Breast epithelium (tissue), 4 donors: ENCODE data around the gene TMEM178A. TPM values are rescaled to one million over a fixed set of nuclear protein-coding genes. Genes with fewer than 3 reads are reported as not detected.

Experiments used
- DNase-seq, 2 donors: peaks; one replicate each; pipeline ENCODE4 v3.0.0-alpha.2; 2019; ENCODE audit warnings: low spot score in 2 of 2
- H3K27ac ChIP-seq, 2 donors: fragments of 200-600 bp; sonication (generic) in 1 of 2; one replicate each; pipeline ENCODE4 v1.5.1; 2016 to 2019; ENCODE audit warnings: mild to moderate bottlenecking in 1 of 2
- H3K27me3 ChIP-seq, 2 donors: fragments of 200-600 bp; sonication (generic) in 1 of 2; one replicate each; pipeline versions ENCODE4 v1.5.1 to v1.6.0; 2017 to 2019; ENCODE audit warnings: control low read depth in 1 of 2, mild to moderate bottlenecking in 1 of 2
- H3K36me3 ChIP-seq: fragments of 200-600 bp; one replicate; pipeline ENCODE4 v1.5.1; 2019
- H3K4me1 ChIP-seq, 2 donors: fragments of 200-600 bp; sonication (generic); one replicate each; pipeline ENCODE4 v1.5.1; 2016 to 2019; ENCODE audit warnings: control low read depth in 1 of 2
- H3K4me3 ChIP-seq, 3 donors: fragments of 200-600 bp; sonication (generic); 1 replicate in 2 of 3; 2 replicates in 1 of 3; pipeline ENCODE4 v1.5.1; 2016 to 2019; ENCODE audit warnings: mild to moderate bottlenecking in 3 of 3, moderate library complexity in 2 of 3
- H3K9me3 ChIP-seq, 2 donors: fragments of 200-600 bp; sonication (generic) in 1 of 2; one replicate each; pipeline ENCODE4 v1.5.1; 2016 to 2019; ENCODE audit warnings: control low read depth in 1 of 2
- POLR2A ChIP-seq: fragments of 450-650 bp; IDR thresholded peaks from one replicate; pipeline ENCODE4 v1.6.1; 2016; ENCODE audit warnings: antibody characterized with exemption, mild to moderate bottlenecking, moderate library complexity
- POLR2AphosphoS5 ChIP-seq, 3 donors: sonication (generic); formaldehyde crosslinking; IDR thresholded peaks; one replicate each; pipeline ENCODE4 v1.6.1; 2017; ENCODE audit warnings: antibody characterized with exemption in 3 of 3
- intact Hi-C: fragments of 100-400 bp; cut with DNase I; formaldehyde crosslinking; loops from one replicate; pipeline ENCODE4 v1.15.1; 2023; ENCODE audit warnings: low total_unique reads
- total RNA-seq, 3 donors: library from RNA; depleted of rRNA; stranded (reverse); fragments of >200 nt; gene quantifications; one replicate each; pipeline ENCODE4 v1.1.0, GENCODE V29; 2016
- TF ChIP-seq, protein P1 (sequence below), 3 donors: fragments of 450-650 bp; IDR thresholded peaks; one replicate each; pipeline ENCODE4 v1.5.1; 2016 to 2017; ENCODE audit warnings: antibody characterized with exemption in 3 of 3, mild to moderate bottlenecking in 3 of 3, moderate library complexity in 3 of 3

TMEM178A gene
- total RNA-seq, 3 donors from 2014 or later = 1.9 to 9.4 (median 3.6) TPM

DNA sequence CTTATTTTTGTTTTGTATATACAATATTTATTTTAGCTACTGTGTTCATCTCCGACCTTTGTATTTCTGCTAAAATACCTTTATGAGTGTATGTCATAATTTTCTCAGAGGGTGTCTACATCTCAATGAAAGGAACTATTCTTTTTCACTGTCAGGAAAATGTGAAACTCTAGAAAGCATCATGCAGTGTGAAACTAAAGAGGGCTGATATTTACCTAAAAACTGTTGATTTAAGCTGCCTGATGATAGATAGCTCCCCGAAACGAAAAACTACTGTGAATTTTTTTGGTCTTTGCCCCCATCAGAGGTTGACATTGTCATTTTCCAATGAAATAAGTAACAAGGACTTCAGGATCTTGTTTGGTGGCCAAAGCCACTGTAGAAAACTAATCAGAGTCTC is 38.8 kb downstream of the TMEM178A start:
- TF ChIP-seq, protein P1, sequence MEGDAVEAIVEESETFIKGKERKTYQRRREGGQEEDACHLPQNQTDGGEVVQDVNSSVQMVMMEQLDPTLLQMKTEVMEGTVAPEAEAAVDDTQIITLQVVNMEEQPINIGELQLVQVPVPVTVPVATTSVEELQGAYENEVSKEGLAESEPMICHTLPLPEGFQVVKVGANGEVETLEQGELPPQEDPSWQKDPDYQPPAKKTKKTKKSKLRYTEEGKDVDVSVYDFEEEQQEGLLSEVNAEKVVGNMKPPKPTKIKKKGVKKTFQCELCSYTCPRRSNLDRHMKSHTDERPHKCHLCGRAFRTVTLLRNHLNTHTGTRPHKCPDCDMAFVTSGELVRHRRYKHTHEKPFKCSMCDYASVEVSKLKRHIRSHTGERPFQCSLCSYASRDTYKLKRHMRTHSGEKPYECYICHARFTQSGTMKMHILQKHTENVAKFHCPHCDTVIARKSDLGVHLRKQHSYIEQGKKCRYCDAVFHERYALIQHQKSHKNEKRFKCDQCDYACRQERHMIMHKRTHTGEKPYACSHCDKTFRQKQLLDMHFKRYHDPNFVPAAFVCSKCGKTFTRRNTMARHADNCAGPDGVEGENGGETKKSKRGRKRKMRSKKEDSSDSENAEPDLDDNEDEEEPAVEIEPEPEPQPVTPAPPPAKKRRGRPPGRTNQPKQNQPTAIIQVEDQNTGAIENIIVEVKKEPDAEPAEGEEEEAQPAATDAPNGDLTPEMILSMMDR (IDR thresholded peaks at IDR 0.05) = no peak
- TF ChIP-seq POLR2A (no peak), POLR2AphosphoS5 (IDR thresholded peaks at IDR 0.05) (no peak)
- no peak overlapping the region for H3K4me3 ChIP-seq
- H3K27me3 ChIP-seq = no peaks in the 10 kb centered on the region
- DNase-seq = no peak
- no peaks in the 10 kb centered on the region for H3K36me3 ChIP-seq
- H3K27ac ChIP-seq = no peak overlapping the region
- H3K4me1 ChIP-seq = no peaks in the 10 kb centered on the region
- intact Hi-C loops = no loop called here
- peaks cover 0 to 18% of the 10 kb centered on the region in 2 donors for H3K9me3 ChIP-seq

DNA sequence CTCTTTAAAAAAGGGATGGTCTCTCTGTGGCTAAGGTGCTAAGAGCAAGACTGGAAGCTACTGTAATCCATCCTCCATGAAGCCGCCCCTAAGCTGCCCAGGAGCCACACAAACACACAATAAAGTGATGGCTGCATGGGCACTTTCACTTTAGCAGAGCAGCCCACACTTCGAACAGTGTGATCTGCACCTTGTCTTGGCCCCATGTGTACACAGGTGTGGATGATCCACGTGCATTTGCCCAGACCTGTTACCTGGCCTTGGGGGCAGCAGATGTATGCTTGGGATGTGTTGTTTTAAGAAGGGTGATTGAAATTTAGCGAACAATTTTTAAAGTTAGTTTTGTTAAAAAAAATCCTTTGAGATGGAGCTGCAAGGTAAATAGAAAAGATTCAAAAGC is 39.9 kb downstream of the TMEM178A start:
- H3K4me3 ChIP-seq = no peak overlapping the region
- intact Hi-C loops = no loop called here
- no peaks in the 10 kb centered on the region for H3K4me1 ChIP-seq
- H3K27ac ChIP-seq = no peak overlapping the region
- no peaks in the 10 kb centered on the region for H3K27me3 ChIP-seq
- peaks cover 0 to 14% of the 10 kb centered on the region in 2 donors for H3K9me3 ChIP-seq
- TF ChIP-seq POLR2A (no peak), POLR2AphosphoS5 (IDR thresholded peaks at IDR 0.05) (no peak)
- TF ChIP-seq, protein P1 (IDR thresholded peaks at IDR 0.05) = no peak
- no peak for DNase-seq
- H3K36me3 ChIP-seq = no peaks in the 10 kb centered on the region

DNA sequence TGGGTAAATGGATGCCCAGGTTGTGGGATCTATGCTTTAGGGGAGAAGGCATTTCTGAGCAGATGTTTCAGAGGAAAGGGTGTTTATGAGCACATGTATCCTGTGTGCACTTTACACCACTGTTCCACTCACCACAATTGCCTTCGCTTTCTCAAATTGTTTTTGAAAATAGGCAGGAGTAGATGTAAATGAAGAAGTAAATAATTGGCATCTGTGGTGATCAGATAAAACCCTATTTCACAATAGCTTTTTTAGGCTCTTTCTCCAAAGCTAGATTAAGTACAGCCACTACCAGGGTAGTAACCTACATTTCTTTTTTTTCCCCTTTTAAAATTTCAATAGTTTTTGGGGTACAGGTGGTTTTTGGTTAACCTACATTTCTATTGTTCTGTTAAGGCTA is 40.6 kb downstream of the TMEM178A start:
- no peak overlapping the region for H3K4me3 ChIP-seq
- no peaks in the 10 kb centered on the region for H3K36me3 ChIP-seq
- H3K27me3 ChIP-seq = no peaks in the 10 kb centered on the region
- TF ChIP-seq, protein P1 (IDR thresholded peaks at IDR 0.05) = no peak
- TF ChIP-seq POLR2A = no peak
- TF ChIP-seq POLR2AphosphoS5 (IDR thresholded peaks at IDR 0.05) = no peak
- H3K4me1 ChIP-seq = no peaks in the 10 kb centered on the region
- no peak overlapping the region for H3K27ac ChIP-seq
- DNase-seq = no peak
- H3K9me3 ChIP-seq = peaks cover 0 to 11% of the 10 kb centered on the region in 2 donors
- intact Hi-C loops = no loop called here

DNA sequence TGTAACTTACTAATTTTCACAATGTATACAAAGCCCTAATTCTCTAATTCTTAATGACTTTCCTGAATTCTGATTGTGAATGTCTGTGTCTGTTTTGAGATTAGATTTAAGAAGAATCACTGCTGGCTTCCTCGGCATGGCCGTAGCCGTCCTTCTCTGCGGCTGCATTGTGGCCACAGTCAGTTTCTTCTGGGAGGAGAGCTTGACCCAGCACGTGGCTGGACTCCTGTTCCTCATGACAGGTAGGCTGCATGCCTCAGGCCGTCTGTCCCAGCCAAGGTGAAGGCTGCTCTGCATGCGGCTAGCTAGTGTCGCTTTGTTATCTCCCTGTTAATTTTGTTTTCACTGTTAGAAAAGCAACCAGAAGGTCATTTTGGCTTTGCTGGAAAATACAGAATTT is 41.2 kb downstream of the TMEM178A start:
- TF ChIP-seq, protein P1 (IDR thresholded peaks at IDR 0.05) = no peak
- no peak for TF ChIP-seq POLR2A
- TF ChIP-seq POLR2AphosphoS5 (IDR thresholded peaks at IDR 0.05) = no peak
- DNase-seq = no peak
- Histone ChIP-seq H3K9me3 (peaks cover 0 to 5% of the 10 kb centered on the region in 2 donors), H3K4me1 (no peaks in the 10 kb centered on the region), H3K4me3 (no peak overlapping the region), H3K27ac (no peak overlapping the region), H3K27me3 (no peaks in the 10 kb centered on the region), H3K36me3 (no peaks in the 10 kb centered on the region)
- intact Hi-C loops = no loop called here

DNA sequence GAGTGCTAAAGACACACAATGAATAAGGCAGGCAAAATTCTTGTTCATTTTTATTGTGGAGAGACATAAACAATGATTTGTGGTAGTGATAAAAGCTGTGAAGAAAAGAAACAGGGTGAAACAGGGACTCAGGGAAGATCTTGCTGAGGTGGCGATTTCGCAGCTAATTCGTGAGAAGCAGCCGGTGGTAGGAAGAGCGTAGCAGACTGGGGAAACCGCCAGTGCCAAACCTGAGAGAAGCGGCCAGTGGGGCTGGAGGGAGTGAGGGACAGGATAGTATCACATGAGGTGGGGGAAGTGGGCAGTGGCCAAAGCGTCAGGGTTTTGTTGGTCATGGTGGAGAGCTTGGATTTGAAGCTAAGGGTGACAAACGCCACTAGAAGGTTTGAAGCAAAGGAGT is 42.3 kb downstream of the TMEM178A start:
- intact Hi-C loops = no loop called here
- no peak overlapping the region for H3K27ac ChIP-seq
- no peaks in the 10 kb centered on the region for H3K36me3 ChIP-seq
- no peak overlapping the region for H3K4me3 ChIP-seq
- no peaks in the 10 kb centered on the region for H3K9me3 ChIP-seq
- H3K27me3 ChIP-seq = no peaks in the 10 kb centered on the region
- DNase-seq = no peak
- TF ChIP-seq POLR2AphosphoS5 (IDR thresholded peaks at IDR 0.05) = no peak
- TF ChIP-seq, protein P1 (IDR thresholded peaks at IDR 0.05) = no peak
- TF ChIP-seq POLR2A = no peak
- no peaks in the 10 kb centered on the region for H3K4me1 ChIP-seq
